Measurements from ENCODE around the gene DCC.

Gene DCC

GRCh38 chr18:52869349-52869923 lies 529.4 kb downstream of the DCC start:
- no peak overlapping the region for H3K4me3 ChIP-seq (ENCODE audit: low read length)
- H3K9ac ChIP-seq (ENCODE audit: low read length) = no peak overlapping the region
- H3K36me3 ChIP-seq (ENCODE audit: control insufficient read depth, insufficient read depth, low read length) = no peaks in the 10 kb centered on the region
- no peaks in the 10 kb centered on the region for H3K27me3 ChIP-seq (ENCODE audit: control insufficient read depth, insufficient read depth, low read length)
- no peaks in the 10 kb centered on the region for H3K9me3 ChIP-seq (ENCODE audit: control insufficient read depth, low read length)
- no peaks in the 10 kb centered on the region for H3K4me1 ChIP-seq (ENCODE audit: control insufficient read depth, insufficient read depth, low read length)

- Histone ChIP-seq H3K4me3 (ENCODE audit: low read length) (no peak overlapping the region), H3K9ac (ENCODE audit: low read length) (no peak overlapping the region), H3K27me3 (ENCODE audit: control insufficient read depth, insufficient read depth, low read length) (no peaks in the 10 kb centered on the region), H3K9me3 (ENCODE audit: control insufficient read depth, low read length) (no peaks in the 10 kb centered on the region), H3K36me3 (ENCODE audit: control insufficient read depth, insufficient read depth, low read length) (no peaks in the 10 kb centered on the region), H3K4me1 (ENCODE audit: control insufficient read depth, insufficient read depth, low read length) (no peaks in the 10 kb centered on the region)
These were observed 530.2 kb downstream of the DCC start for GRCh38 chr18:52869942-52870907.

GRCh38 chr18:52874774-52875173 lies 534.8 kb downstream of the DCC start:
- no peak overlapping the region for H3K9ac ChIP-seq (ENCODE audit: low read length)
- H3K9me3 ChIP-seq (ENCODE audit: control insufficient read depth, low read length) = no peaks in the 10 kb centered on the region
- no peaks in the 10 kb centered on the region for H3K36me3 ChIP-seq (ENCODE audit: control insufficient read depth, insufficient read depth, low read length)
- H3K4me1 ChIP-seq (ENCODE audit: control insufficient read depth, insufficient read depth, low read length) = no peaks in the 10 kb centered on the region
- no peak overlapping the region for H3K4me3 ChIP-seq (ENCODE audit: low read length)
- H3K27me3 ChIP-seq (ENCODE audit: control insufficient read depth, insufficient read depth, low read length) = no peaks in the 10 kb centered on the region

- Histone ChIP-seq H3K4me3 (ENCODE audit: low read length) (no peak overlapping the region), H3K9ac (ENCODE audit: low read length) (no peak overlapping the region)
These were observed 535.7 kb downstream of the DCC start for GRCh38 chr18:52875725-52876124.

GRCh38 chr18:52888014-52888413 lies 548.0 kb downstream of the DCC start:
- H3K27me3 ChIP-seq (ENCODE audit: control insufficient read depth, insufficient read depth, low read length) = no peaks in the 10 kb centered on the region
- H3K4me3 ChIP-seq (ENCODE audit: low read length) = no peak overlapping the region
- H3K4me1 ChIP-seq (ENCODE audit: control insufficient read depth, insufficient read depth, low read length) = no peaks in the 10 kb centered on the region
- no peak overlapping the region for H3K9ac ChIP-seq (ENCODE audit: low read length)
- no peaks in the 10 kb centered on the region for H3K36me3 ChIP-seq (ENCODE audit: control insufficient read depth, insufficient read depth, low read length)
- H3K9me3 ChIP-seq (ENCODE audit: control insufficient read depth, low read length) = no peaks in the 10 kb centered on the region

More at GRCh38 chr18:52875725-52876124, 535.7 kb downstream of the DCC start:
- no peaks in the 10 kb centered on the region for H3K4me1 ChIP-seq (ENCODE audit: control insufficient read depth, insufficient read depth, low read length)
- no peaks in the 10 kb centered on the region for H3K36me3 ChIP-seq (ENCODE audit: control insufficient read depth, insufficient read depth, low read length)
- H3K9me3 ChIP-seq (ENCODE audit: control insufficient read depth, low read length) = no peaks in the 10 kb centered on the region
- H3K27me3 ChIP-seq (ENCODE audit: control insufficient read depth, insufficient read depth, low read length) = no peaks in the 10 kb centered on the region

- Histone ChIP-seq H3K4me3 (ENCODE audit: low read length) (no peak overlapping the region), H3K9ac (ENCODE audit: low read length) (no peak overlapping the region), H3K27me3 (ENCODE audit: control insufficient read depth, insufficient read depth, low read length) (no peaks in the 10 kb centered on the region), H3K36me3 (ENCODE audit: control insufficient read depth, insufficient read depth, low read length) (no peaks in the 10 kb centered on the region), H3K9me3 (ENCODE audit: control insufficient read depth, low read length) (no peaks in the 10 kb centered on the region), H3K4me1 (ENCODE audit: control insufficient read depth, insufficient read depth, low read length) (no peaks in the 10 kb centered on the region)
These were observed 554.8 kb downstream of the DCC start for GRCh38 chr18:52894801-52895200.

GRCh38 chr18:52897611-52898484 lies 557.9 kb downstream of the DCC start:
- H3K4me1 ChIP-seq (ENCODE audit: control insufficient read depth, insufficient read depth, low read length) = no peaks in the 10 kb centered on the region
- no peaks in the 10 kb centered on the region for H3K36me3 ChIP-seq (ENCODE audit: control insufficient read depth, insufficient read depth, low read length)
- no peak overlapping the region for H3K4me3 ChIP-seq (ENCODE audit: low read length)
- H3K27me3 ChIP-seq (ENCODE audit: control insufficient read depth, insufficient read depth, low read length) = no peaks in the 10 kb centered on the region
- H3K9ac ChIP-seq (ENCODE audit: low read length) = no peak overlapping the region
- no peaks in the 10 kb centered on the region for H3K9me3 ChIP-seq (ENCODE audit: control insufficient read depth, low read length)

GRCh38 chr18:52898485-52899058 lies 558.6 kb downstream of the DCC start:
- Histone ChIP-seq H3K9ac (ENCODE audit: low read length) (no peak overlapping the region), H3K4me1 (ENCODE audit: control insufficient read depth, insufficient read depth, low read length) (no peaks in the 10 kb centered on the region), H3K36me3 (ENCODE audit: control insufficient read depth, insufficient read depth, low read length) (no peaks in the 10 kb centered on the region), H3K27me3 (ENCODE audit: control insufficient read depth, insufficient read depth, low read length) (no peaks in the 10 kb centered on the region), H3K9me3 (ENCODE audit: control insufficient read depth, low read length) (no peaks in the 10 kb centered on the region), H3K4me3 (ENCODE audit: low read length) (no peak overlapping the region)

GRCh38 chr18:52902188-52902587 lies 562.2 kb downstream of the DCC start:
- Histone ChIP-seq H3K9ac (ENCODE audit: low read length) (no peak overlapping the region), H3K4me1 (ENCODE audit: control insufficient read depth, insufficient read depth, low read length) (no peaks in the 10 kb centered on the region), H3K27me3 (ENCODE audit: control insufficient read depth, insufficient read depth, low read length) (no peaks in the 10 kb centered on the region), H3K36me3 (ENCODE audit: control insufficient read depth, insufficient read depth, low read length) (no peaks in the 10 kb centered on the region), H3K9me3 (ENCODE audit: control insufficient read depth, low read length) (no peaks in the 10 kb centered on the region), H3K4me3 (ENCODE audit: low read length) (no peak overlapping the region)

- Histone ChIP-seq H3K4me1 (ENCODE audit: control insufficient read depth, insufficient read depth, low read length) (no peaks in the 10 kb centered on the region), H3K27me3 (ENCODE audit: control insufficient read depth, insufficient read depth, low read length) (no peaks in the 10 kb centered on the region), H3K9me3 (ENCODE audit: control insufficient read depth, low read length) (no peaks in the 10 kb centered on the region), H3K9ac (ENCODE audit: low read length) (no peak overlapping the region), H3K36me3 (ENCODE audit: control insufficient read depth, insufficient read depth, low read length) (no peaks in the 10 kb centered on the region), H3K4me3 (ENCODE audit: low read length) (no peak overlapping the region)
These were observed 563.9 kb downstream of the DCC start for GRCh38 chr18:52903857-52904256.

GRCh38 chr18:52907543-52908308 lies 567.7 kb downstream of the DCC start:
- H3K36me3 ChIP-seq (ENCODE audit: control insufficient read depth, insufficient read depth, low read length) = no peaks in the 10 kb centered on the region
- H3K9ac ChIP-seq (ENCODE audit: low read length) = no peak overlapping the region
- no peaks in the 10 kb centered on the region for H3K27me3 ChIP-seq (ENCODE audit: control insufficient read depth, insufficient read depth, low read length)
- no peaks in the 10 kb centered on the region for H3K4me1 ChIP-seq (ENCODE audit: control insufficient read depth, insufficient read depth, low read length)
- no peaks in the 10 kb centered on the region for H3K9me3 ChIP-seq (ENCODE audit: control insufficient read depth, low read length)
- no peak overlapping the region for H3K4me3 ChIP-seq (ENCODE audit: low read length)
